Endothelial cell of umbilical vein (primary cell): ENCODE results near the gene LPAR1. TPM values are rescaled to one million over a fixed set of nuclear protein-coding genes. Genes with fewer than 3 reads are reported as not detected.

Experiments
- BruUV-seq: library from RNA; stranded (reverse); fragments of 400-500 nt; replicated peaks from 2 replicates; lab custom pipeline; 2021; lab: Mats Ljungman, UMichigan
- CTCF ChIA-PET: fragments of 300-600, 350-600 bp; sonication (Branson Sonifier 250); formaldehyde crosslinking; loops from one replicate; lab custom pipeline; 2021; ENCODE audit warnings: antibody characterized with exemption, inconsistent platforms; lab: Charles Lee
- POLR2A ChIA-PET: fragments of 300-600, 350-600 bp; sonication (Branson Sonifier 250); formaldehyde crosslinking; loops from one replicate; lab custom pipeline; 2021; ENCODE audit warnings: antibody characterized with exemption, inconsistent platforms; lab: Charles Lee
- DNase-seq: peaks from one replicate; pipeline ENCODE4 v3.0.0-alpha.2; 2011; ENCODE audit warnings: low read depth, low spot score
- FAIRE-seq: peaks from 2 replicates; lab custom pipeline; 2011; peaks lifted over from hg19 to GRCh38; lab: Jason Lieb, UNC
- H2AFZ ChIP-seq: 2 replicates; pipeline ENCODE4 v1.6.0; 2012; ENCODE audit warnings: low read depth, low read length, control low read depth, inconsistent platforms
- H3K27ac ChIP-seq: 2 replicates; pipeline ENCODE4 v1.5.1; 2011; ENCODE audit warnings: low read depth, mild to moderate bottlenecking, control low read depth, low read length, moderate library complexity; ENCODE audit not compliant: insufficient read depth
- H3K27me3 ChIP-seq, 2 experiments: 2 replicates each; pipeline versions ENCODE4 v1.6.0 to v1.6.1; 2011; ENCODE audit warnings: low read length in 2 of 2, mixed read lengths in 1 of 2; ENCODE audit not compliant: control insufficient read depth in 2 of 2, insufficient read depth in 2 of 2
- H3K36me3 ChIP-seq, 2 experiments: 2 replicates in 1 of 2; 3 replicates in 1 of 2; pipeline ENCODE4 v1.5.1; 2011; ENCODE audit warnings: low read length in 2 of 2, mild to moderate bottlenecking in 1 of 2, moderate library complexity in 1 of 2; ENCODE audit not compliant: control insufficient read depth in 2 of 2, insufficient read depth in 2 of 2; ENCODE audit errors: extremely low read depth in 1 of 2
- H3K4me1 ChIP-seq: 3 replicates; pipeline ENCODE4 v1.5.1; 2011; ENCODE audit warnings: mild to moderate bottlenecking, low read length; ENCODE audit not compliant: control insufficient read depth, insufficient read depth; ENCODE audit errors: extremely low read depth
- H3K4me2 ChIP-seq: 2 replicates; pipeline ENCODE4 v1.6.1; 2011; ENCODE audit warnings: low read length, control low read depth, mixed read lengths; ENCODE audit not compliant: insufficient read depth
- H3K4me3 ChIP-seq, 3 experiments: fragments of 200-600 bp in 1 of 3; sonication (generic), shearing (Covaris generic) in 1 of 3; replicated peaks in 1 of 3; 2 replicates each; pipeline ENCODE4 v1.5.1; 2011 to 2016; ENCODE audit warnings: control low read depth in 3 of 3, low read length in 3 of 3, mild to moderate bottlenecking in 2 of 3, inconsistent platforms in 1 of 3, low read depth in 1 of 3, moderate library complexity in 1 of 3; ENCODE audit not compliant: insufficient read depth in 1 of 3
- H3K79me2 ChIP-seq: 2 replicates; pipeline ENCODE4 v1.6.0; 2012; ENCODE audit warnings: low read length, inconsistent platforms; ENCODE audit not compliant: control insufficient read depth, insufficient read depth
- H3K9ac ChIP-seq: replicated peaks from 2 replicates; pipeline ENCODE3; 2011; ENCODE audit warnings: low read length, control low read depth; ENCODE audit not compliant: insufficient read depth; ENCODE audit errors: extremely low read depth
- H3K9me1 ChIP-seq: replicated peaks from 3 replicates; pipeline ENCODE4 v1.6.0; 2011; ENCODE audit warnings: mild to moderate bottlenecking, low read length; ENCODE audit not compliant: control insufficient read depth, insufficient read depth; ENCODE audit errors: extremely low read depth
- H3K9me3 ChIP-seq: replicated peaks from 2 replicates; pipeline ENCODE4 v1.5.1; 2012; ENCODE audit warnings: low read length, inconsistent platforms; ENCODE audit not compliant: control insufficient read depth, insufficient read depth
- H4K20me1 ChIP-seq: replicated peaks from 2 replicates; pipeline ENCODE3; 2011; ENCODE audit warnings: mild to moderate bottlenecking, low read length; ENCODE audit not compliant: control insufficient read depth, insufficient read depth; ENCODE audit errors: extremely low read depth
- CTCF ChIP-seq, 2 donors: IDR thresholded peaks; 1 replicate in 1 of 2; 2 replicates in 1 of 2; pipeline ENCODE4 v1.5.1; 2011; ENCODE audit warnings: low read length in 2 of 2, mild to moderate bottlenecking in 2 of 2, moderate library complexity in 2 of 2, control low read depth in 1 of 2, inconsistent platforms in 1 of 2, low read depth in 1 of 2; ENCODE audit not compliant: insufficient read depth in 1 of 2; ENCODE audit errors: extremely low read depth in 1 of 2
- EZH2 ChIP-seq: IDR thresholded peaks from 2 replicates; pipeline ENCODE4 v1.6.1; 2012; ENCODE audit warnings: borderline replicate concordance, low read depth, mild to moderate bottlenecking, moderate library complexity, low read length, inconsistent platforms; ENCODE audit not compliant: severe bottlenecking
- FOS ChIP-seq: IDR thresholded peaks from 2 replicates; pipeline ENCODE4 v1.6.1; 2011; ENCODE audit warnings: mild to moderate bottlenecking, low read length, moderate library complexity, borderline replicate concordance; ENCODE audit not compliant: insufficient read depth
- GATA2 ChIP-seq: IDR thresholded peaks from 2 replicates; pipeline ENCODE4 v1.7.0; 2011; ENCODE audit warnings: low read depth, mild to moderate bottlenecking, moderate library complexity, mixed read lengths, low read length; ENCODE audit not compliant: insufficient read length, insufficient read depth
- JUN ChIP-seq: IDR thresholded peaks from 2 replicates; pipeline ENCODE4 v1.6.1; 2011; ENCODE audit warnings: borderline replicate concordance, low read depth; ENCODE audit not compliant: insufficient read length, insufficient read depth
- MAX ChIP-seq: IDR thresholded peaks from 2 replicates; pipeline ENCODE4 v1.6.1; 2011; ENCODE audit not compliant: insufficient read depth, insufficient read length
- MYC ChIP-seq: IDR thresholded peaks from one replicate; pipeline ENCODE4 v1.6.1; 2011; ENCODE audit warnings: mild to moderate bottlenecking, low read depth, low read length
- POLR2A ChIP-seq: IDR thresholded peaks from 2 replicates; pipeline ENCODE4 v1.6.1; 2012; ENCODE audit warnings: low read depth, mild to moderate bottlenecking, control low read depth, low read length
- POLR2AphosphoS5 ChIP-seq: IDR thresholded peaks from 2 replicates; pipeline ENCODE4 v1.6.1; 2012; ENCODE audit warnings: low read depth, mild to moderate bottlenecking, control low read depth, low read length, moderate library complexity; ENCODE audit not compliant: insufficient read depth
- dilution Hi-C: fragments of 300-500 bp; cut with MboI; formaldehyde crosslinking; loops from one replicate; pipeline ENCODE4 v1.15.0; 2019; ENCODE audit warnings: low sequenced_read_pairs; ENCODE audit not compliant: extremely low pct_ligation_motif_present
- intact Hi-C: fragments of 100-400 bp; cut with micrococcal nuclease; formaldehyde crosslinking; loops from one replicate; pipeline ENCODE4 v1.10.0; 2022
- polyA plus RNA-seq, 4 experiments: library from polyadenylated mRNA; depleted of rRNA in 3 of 4; stranded (reverse) in 3 of 4; unstranded in 1 of 4; fragments of >200 nt; gene quantifications; 2 replicates each; pipeline versions ENCODE4 v1.2.1 to v1.2.3, GENCODE V29; 2011 to 2012; ENCODE audit warnings: missing spikeins in 1 of 4
- total RNA-seq: library from RNA; stranded (reverse); gene quantifications from 2 replicates; pipeline ENCODE4 v1.2.3, GENCODE V29; 2021

The LPAR1 gene
- total and polyA plus RNA-seq, 2 donors (not counting 3 experiments of a cell fraction or from before 2014, with no cell fraction given): 0.88 to 3.0 TPM

- dilution Hi-C loops (no loop called here), intact Hi-C loops (no loop called here)
- H4K20me1 ChIP-seq: no peaks in the 10 kb centered on the region
- ChIA-PET POLR2A (no interaction called here), CTCF (interaction anchor here (1.3 to 1.8 kb wide), 2 partner anchors 9 to 10 kb away, joined by 3 to 6 read pairs; no protein-coding TSS in a partner anchor)
- no peaks in the 10 kb centered on the region for H3K4me1 ChIP-seq
- no peak overlapping the region for H2AFZ ChIP-seq
- no peaks in the 10 kb centered on the region for H3K9me1 ChIP-seq
- DNase-seq (no peak), FAIRE-seq (no peak)
- no peaks in the 10 kb centered on the region for H3K79me2 ChIP-seq
- no TSS peak for BruUV-seq
- no peak overlapping the region for H3K4me3 ChIP-seq
- H3K27me3 ChIP-seq: no peaks in the 10 kb centered on the region
- TF ChIP-seq POLR2AphosphoS5: no peak
- no peak for TF ChIP-seq FOS
- TF ChIP-seq CTCF (IDR thresholded peaks at IDR 0.05; ENCODE audit: extremely low read depth in 1 of 2, insufficient read depth in 1 of 2, low read depth in 1 of 2, low read length in 2 of 2): no peak
- TF ChIP-seq MAX: no peak
- no peak for TF ChIP-seq EZH2
- H3K4me2 ChIP-seq: no peak overlapping the region
- no peaks in the 10 kb centered on the region for H3K36me3 ChIP-seq
- H3K9ac ChIP-seq: no peak overlapping the region
- H3K27ac ChIP-seq: no peak overlapping the region
- no peaks in the 10 kb centered on the region for H3K9me3 ChIP-seq
Observed at GRCh38 chr9:111001526-111001925, 36.7 kb downstream of the LPAR1 start.

GRCh38 chr9:111000202-111000601 lies 38.1 kb downstream of the LPAR1 start:
- Histone ChIP-seq H3K79me2 (no peaks in the 10 kb centered on the region), H3K9me3 (no peaks in the 10 kb centered on the region), H3K36me3 (no peaks in the 10 kb centered on the region), H3K27me3 (no peaks in the 10 kb centered on the region), H3K4me3 (no peak overlapping the region), H3K9ac (no peak overlapping the region), H3K27ac (no peak overlapping the region), H2AFZ (no peak overlapping the region), H3K9me1 (no peaks in the 10 kb centered on the region), H3K4me2 (no peak overlapping the region), H3K4me1 (no peaks in the 10 kb centered on the region), H4K20me1 (no peaks in the 10 kb centered on the region)
- intact Hi-C loops: no loop called here
- ChIA-PET POLR2A (no interaction called here), CTCF (no interaction called here)
- FAIRE-seq (no peak), DNase-seq (no peak)
- no TSS peak for BruUV-seq
- TF ChIP-seq POLR2AphosphoS5 (no peak), POLR2A (no peak), EZH2 (no peak), FOS (no peak), CTCF (IDR thresholded peaks at IDR 0.05; ENCODE audit: extremely low read depth in 1 of 2, insufficient read depth in 1 of 2, low read depth in 1 of 2, low read length in 2 of 2) (no peak), MAX (no peak), MYC (no peak), JUN (no peak), GATA2 (no peak)
- dilution Hi-C loops: no loop called here
